Measurements from ENCODE around the gene AKT1. TPM values are rescaled to one million over a fixed set of nuclear protein-coding genes. Genes with fewer than 3 reads are reported as not detected.

Gene AKT1
- total and polyA plus RNA-seq, 2 of the 13 experiments (the other 11 are each of a cell fraction or from before 2014, with no cell fraction given) = 96.2 to 116 TPM

GRCh38 chr14:104723651-104724406 is 71.7 kb downstream of the AKT1 start, which contains the start of gene ADSS1 (continued):
- TF ChIP-seq ZNF746 (CRISPR knock-in tag; IDR thresholded peaks at IDR 0.05) = 0 out of 2 replicates have a peak, but pooled peaks have one; percentile 35
- no peak; the same call in 1 of the 2 replicates for TF ChIP-seq ZFP37 (CRISPR knock-in tag; IDR thresholded peaks at IDR 0.05; ENCODE audit: borderline replicate concordance)
- TF ChIP-seq HOXA3 (CRISPR knock-in tag; IDR thresholded peaks at IDR 0.05) = peak; percentile 27; the same call in 1 of the 2 replicates
- TF ChIP-seq SKI (IDR thresholded peaks at IDR 0.05; ENCODE audit: partially characterized antibody) = no peak
- TF ChIP-seq GABPB1 (CRISPR knock-in tag; IDR thresholded peaks at IDR 0.05) = peak; percentile 56; the same call in 1 of the 2 replicates
- peak; percentile 85 for TF ChIP-seq AKAP8 (CRISPR knock-in tag; IDR thresholded peaks at IDR 0.05)
- no peak for TF ChIP-seq TRIM24 (CRISPR knock-in tag; IDR thresholded peaks at IDR 0.05)
- TF ChIP-seq ZNF761 (CRISPR knock-in tag; conservative IDR thresholded peaks at IDR 0.05) = peak; percentile 88; the same call in 1 of the 2 replicates
- TF ChIP-seq PATZ1 (CRISPR knock-in tag; IDR thresholded peaks at IDR 0.05) = peak; percentile 79
- TF ChIP-seq TAF1 (CRISPR knock-in tag; IDR thresholded peaks at IDR 0.05) = 0 out of 2 replicates have a peak, but pooled peaks have one; percentile 22
- TF ChIP-seq ZNF232 (CRISPR knock-in tag; IDR thresholded peaks at IDR 0.05; ENCODE audit: borderline replicate concordance) = peak; percentile 44; the same call in 1 of the 2 replicates
- peak; percentile 48 for TF ChIP-seq RXRA (CRISPR knock-in tag; IDR thresholded peaks at IDR 0.05)
- peak; percentile 48; the same call in 1 of the 2 replicates for TF ChIP-seq TBX2 (CRISPR knock-in tag; IDR thresholded peaks at IDR 0.05; ENCODE audit: borderline replicate concordance)
- TF ChIP-seq ZFAT (CRISPR knock-in tag; conservative IDR thresholded peaks at IDR 0.05) = no peak
- TF ChIP-seq ZNF7 (CRISPR knock-in tag; IDR thresholded peaks at IDR 0.05) = no peak
- TF ChIP-seq NBN (conservative IDR thresholded peaks at IDR 0.05) = no peak
- TF ChIP-seq ZNF350 (CRISPR knock-in tag; IDR thresholded peaks at IDR 0.05; ENCODE audit: borderline replicate concordance, low read depth) = 0 out of 2 replicates have a peak, but pooled peaks have one; percentile 47
- TF ChIP-seq ZFY (CRISPR knock-in tag; IDR thresholded peaks at IDR 0.05) = peak; percentile 34; the same call in 1 of the 2 replicates
- 0 out of 2 replicates have a peak, but pooled peaks have one; percentile 45 for TF ChIP-seq ZNF34 (CRISPR knock-in tag; IDR thresholded peaks at IDR 0.05; ENCODE audit: borderline replicate concordance)
- peak; percentile 42; the same call in 1 of the 2 replicates for TF ChIP-seq HNRNPL (IDR thresholded peaks at IDR 0.05; ENCODE audit: low read depth, low read length)
- TF ChIP-seq KDM2A (CRISPR knock-in tag; IDR thresholded peaks at IDR 0.05; ENCODE audit: borderline replicate concordance, low read depth) = peak; percentile 88
- TF ChIP-seq ZNF639 (CRISPR knock-in tag; conservative IDR thresholded peaks at IDR 0.05) = 0 out of 2 replicates have a peak, but pooled peaks have one; percentile 47
- TF ChIP-seq ZBTB7B (CRISPR knock-in tag; IDR thresholded peaks at IDR 0.05) = peak; percentile 54; the same call in 1 of the 2 replicates
